ENCODE results near the gene SLC25A25. TPM values are rescaled to one million over a fixed set of nuclear protein-coding genes. Genes with fewer than 3 reads are reported as not detected.

SLC25A25 gene
- total and polyA plus RNA-seq, 2 of the 8 experiments (the other 6 are each of a cell fraction or from before 2014, with no cell fraction given), result 6.5 to 18.5 TPM

DNA sequence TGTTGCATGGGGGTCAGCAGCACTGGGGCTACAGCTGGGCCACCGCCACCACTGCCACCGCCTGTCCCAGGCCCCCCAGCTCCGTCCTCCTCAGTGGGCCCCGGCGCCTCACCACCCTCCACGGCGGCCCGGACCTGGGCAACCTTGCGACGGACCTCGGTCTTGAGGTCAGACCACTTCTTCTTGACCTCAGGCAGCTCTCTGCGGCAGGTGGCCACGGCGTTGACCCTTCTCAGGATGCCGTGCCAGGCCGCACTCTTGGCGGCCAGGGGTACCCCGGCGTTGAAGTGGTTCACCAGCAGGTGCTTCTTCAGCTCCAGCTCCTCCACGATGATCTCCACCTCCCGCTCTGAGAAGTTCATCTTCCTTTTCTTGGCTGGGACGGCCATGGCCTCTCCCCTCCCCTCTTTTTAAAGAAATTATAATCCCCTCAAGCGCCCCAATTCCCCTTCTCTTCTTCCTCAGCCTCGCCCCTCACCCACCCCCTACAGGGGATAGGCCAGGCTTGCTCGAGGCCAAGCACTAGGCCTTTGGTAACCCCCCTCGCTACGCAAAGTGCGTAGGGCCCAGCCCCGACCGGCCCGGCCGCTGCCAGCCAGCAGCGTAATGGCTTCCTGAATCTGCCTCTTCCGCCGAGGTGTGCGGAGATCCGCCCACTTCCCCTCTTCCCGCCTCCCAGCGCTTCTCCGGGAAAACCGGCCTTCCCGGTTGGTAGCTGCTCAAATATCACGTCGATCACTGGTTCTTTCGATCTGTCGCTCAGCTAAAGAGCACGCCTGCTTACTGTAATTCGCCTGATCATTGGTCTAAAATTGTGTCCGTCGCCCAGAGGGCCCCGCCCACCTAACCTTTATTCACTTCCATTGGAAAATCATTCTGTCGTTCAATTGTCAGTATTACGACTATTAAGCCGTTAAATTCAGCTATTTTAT lies 1.1 kb upstream of the SLC25A25 start, which contains the start of gene NAIF1 (continued):
- TF ChIP-seq FOSL1 (IDR thresholded peaks at IDR 0.05; ENCODE audit: insufficient read depth, low read depth, low read length) (peak; percentile 89), NRF1 (IDR thresholded peaks at IDR 0.05; ENCODE audit: low read depth, low read length) (no peak)
